Muscle of leg (tissue), 11 donors: ENCODE measurements around the gene PARP16. TPM values are rescaled to one million over a fixed set of nuclear protein-coding genes. Genes with fewer than 3 reads are reported as not detected.
"Not testable (repeated sequence)": the region's sequence is repeated elsewhere in the genome, so short reads cannot be mapped to it uniquely, and the experiment has no call there.

Experiments used
- DNase-seq: peaks from one replicate; pipeline ENCODE4 v3.0.0; 2013
- H3K27ac ChIP-seq: one replicate; pipeline ENCODE4 v1.5.1; 2013; ENCODE audit warnings: mild to moderate bottlenecking, low read length, control low read depth
- H3K27me3 ChIP-seq: one replicate; pipeline ENCODE4 v1.6.1; 2013; ENCODE audit warnings: low read length; ENCODE audit not compliant: control insufficient read depth, insufficient read depth
- H3K36me3 ChIP-seq: one replicate; pipeline ENCODE4 v1.6.1; 2013; ENCODE audit warnings: low read length; ENCODE audit not compliant: control insufficient read depth, insufficient read depth
- H3K4me1 ChIP-seq: one replicate; pipeline ENCODE4 v1.6.1; 2013; ENCODE audit warnings: low read length; ENCODE audit not compliant: control insufficient read depth, insufficient read depth
- H3K4me3 ChIP-seq: one replicate; pipeline ENCODE4 v1.5.1; 2013; ENCODE audit warnings: low read length, control low read depth
- H3K9me3 ChIP-seq: replicated peaks from 2 replicates; pipeline ENCODE4 v1.6.1; 2013; ENCODE audit warnings: low read depth, low read length; ENCODE audit not compliant: control insufficient read depth
- WGBS: methylation state at CpG from one replicate; pipeline ENCODE4 v1.1.5; 2013; ENCODE audit warnings: missing lambda C conversion rate; ENCODE audit not compliant: insufficient coverage; 5-methylcytosine and 5-hydroxymethylcytosine counted together
- polyA plus RNA-seq, 8 donors: library from polyadenylated mRNA; unstranded; fragments of 120-200 nt; gene quantifications; one replicate each; pipeline versions ENCODE4 v1.2.1 to v1.2.3, GENCODE V29; 2013; ENCODE audit warnings: inconsistent platforms in 1 of 8, low replicate concordance in 1 of 8; ENCODE audit not compliant: insufficient read length in 8 of 8, insufficient read depth in 1 of 8
- total RNA-seq: library from RNA; stranded (reverse); fragments of 120-200 nt; gene quantifications from one replicate; pipeline ENCODE4 v1.2.4, GENCODE V29; 2013

PARP16 gene
- total and polyA plus RNA-seq, 9 donors = 9.0 to 14.6 (median 11.0) TPM

- Histone ChIP-seq H3K4me3 (no peak overlapping the region), H3K27me3 (no peaks in the 10 kb centered on the region), H3K36me3 (peaks cover 7% of the 10 kb centered on the region), H3K9me3 (no peaks in the 10 kb centered on the region), H3K27ac (peak overlapping the region; percentile 86), H3K4me1 (peaks cover 39% of the 10 kb centered on the region)
- DNase-seq = peak; percentile 36
Observed at GRCh38 chr15:65244638-65245037, 42.0 kb downstream of the PARP16 start.

- not testable (repeated sequence) for H3K4me3 ChIP-seq, DNase-seq, H3K4me1 ChIP-seq, H3K9me3 ChIP-seq, H3K27me3 ChIP-seq, H3K36me3 ChIP-seq, H3K27ac ChIP-seq
- WGBS = 100% methylated on average over 2 of the region's 8 CpGs
Observed at GRCh38 chr15:65236443-65236842, 50.2 kb downstream of the PARP16 start.

GRCh38 chr15:65233696-65234095 lies 53.0 kb downstream of the PARP16 start:
- peaks cover 6% of the 10 kb centered on the region for H3K4me1 ChIP-seq
- H3K4me3 ChIP-seq = no peak overlapping the region
- peak; percentile 52 for DNase-seq
- no peak overlapping the region for H3K27ac ChIP-seq
- H3K27me3 ChIP-seq = no peaks in the 10 kb centered on the region
- no peaks in the 10 kb centered on the region for H3K36me3 ChIP-seq
- WGBS = no CpG with 5 or more reads among the region's 5 CpGs
- H3K9me3 ChIP-seq = no peaks in the 10 kb centered on the region

- Histone ChIP-seq H3K36me3 (no peaks in the 10 kb centered on the region), H3K27ac (no peak overlapping the region), H3K4me1 (peaks cover 6% of the 10 kb centered on the region), H3K9me3 (no peaks in the 10 kb centered on the region), H3K4me3 (no peak overlapping the region), H3K27me3 (no peaks in the 10 kb centered on the region)
- no peak for DNase-seq
- WGBS = no CpG with 5 or more reads among the region's 3 CpGs
Observed at GRCh38 chr15:65232520-65232919, 54.2 kb downstream of the PARP16 start.

DNA sequence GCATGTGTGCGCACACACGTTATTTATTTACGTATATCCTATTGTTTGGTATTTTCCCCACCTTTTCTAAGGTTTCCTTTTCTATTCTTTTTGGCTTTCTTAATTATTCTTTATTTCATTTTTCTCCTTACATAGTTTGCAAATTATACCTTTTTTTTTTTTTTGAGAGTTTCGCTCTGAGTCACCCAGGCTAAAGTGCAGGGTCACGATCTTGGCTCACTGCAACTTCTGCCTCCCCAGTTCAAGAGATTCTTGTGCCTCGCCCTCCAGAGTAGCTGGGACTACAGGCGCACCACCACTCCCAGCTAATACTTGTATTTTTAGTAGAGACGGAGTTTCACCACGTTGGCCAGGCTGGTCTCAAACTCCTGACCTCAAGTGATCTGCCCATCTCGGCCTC lies 55.4 kb downstream of the PARP16 start:
- Histone ChIP-seq H3K4me3 (no peak overlapping the region), H3K27me3 (no peaks in the 10 kb centered on the region), H3K9me3 (no peaks in the 10 kb centered on the region), H3K27ac (no peak overlapping the region), H3K4me1 (peaks cover under 1% of the 10 kb centered on the region), H3K36me3 (no peaks in the 10 kb centered on the region)
- WGBS = 100% methylated on average over 3 of the region's 10 CpGs
- no peak for DNase-seq

DNA sequence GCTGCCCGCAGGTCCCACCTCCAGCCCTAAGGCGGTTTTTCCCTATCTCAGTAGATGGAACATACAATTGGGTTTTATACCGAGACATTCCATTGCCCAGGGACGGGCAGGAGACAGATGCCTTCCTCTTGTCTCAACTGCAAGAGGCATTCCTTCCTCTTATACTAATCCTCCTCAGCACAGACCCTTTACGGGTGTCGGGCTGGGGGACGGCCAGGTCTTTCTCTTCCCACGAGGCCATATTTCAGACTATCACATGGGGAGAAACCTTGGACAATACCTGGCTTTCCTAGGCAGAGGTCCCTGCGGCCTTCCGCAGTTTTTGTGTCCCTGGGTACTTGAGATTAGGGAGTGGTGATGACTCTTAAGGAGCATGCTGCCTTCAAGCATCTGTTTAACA lies 59.8 kb downstream of the PARP16 start:
- H3K27me3 ChIP-seq, H3K4me3 ChIP-seq, H3K9me3 ChIP-seq, DNase-seq, H3K36me3 ChIP-seq, H3K27ac ChIP-seq, H3K4me1 ChIP-seq: not testable (repeated sequence)
- WGBS = no CpG with 5 or more reads among the region's 10 CpGs

- Histone ChIP-seq H3K4me3 (no peak overlapping the region), H3K4me1 (no peaks in the 10 kb centered on the region), H3K36me3 (no peaks in the 10 kb centered on the region), H3K27ac (no peak overlapping the region), H3K9me3 (no peaks in the 10 kb centered on the region), H3K27me3 (no peaks in the 10 kb centered on the region)
- no peak for DNase-seq
- no CpG with 5 or more reads among the region's 3 CpGs for WGBS
Observed at GRCh38 chr15:65226221-65226620, 60.5 kb downstream of the PARP16 start.

- Histone ChIP-seq H3K4me3 (no peak overlapping the region), H3K27ac (no peak overlapping the region), H3K27me3 (no peaks in the 10 kb centered on the region), H3K4me1 (no peaks in the 10 kb centered on the region), H3K9me3 (no peaks in the 10 kb centered on the region), H3K36me3 (no peaks in the 10 kb centered on the region)
- DNase-seq = no peak
- 86% methylated on average over 5 of the region's 6 CpGs for WGBS
Observed at GRCh38 chr15:65223996-65224395, 62.7 kb downstream of the PARP16 start.

DNA sequence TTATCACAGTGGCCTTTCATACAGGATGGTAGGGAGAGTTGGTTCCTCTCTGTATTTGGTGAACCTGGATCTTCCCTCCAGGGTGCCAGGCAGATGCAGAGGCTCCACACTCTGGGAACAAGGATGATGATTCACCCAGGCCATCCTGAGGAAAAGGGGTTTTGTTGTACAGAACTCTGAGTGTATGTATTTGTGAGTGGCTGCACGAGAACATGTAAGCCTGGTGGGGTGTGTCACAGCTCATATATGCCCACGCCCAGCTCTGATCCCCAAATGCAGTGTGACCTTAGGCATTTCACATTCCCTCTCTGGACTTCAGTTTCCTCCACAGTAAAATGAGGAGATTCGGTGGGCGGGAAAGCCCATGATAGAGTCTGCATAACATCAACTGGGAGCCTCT lies 63.8 kb downstream of the PARP16 start:
- Histone ChIP-seq H3K36me3 (no peaks in the 10 kb centered on the region), H3K9me3 (no peaks in the 10 kb centered on the region), H3K27ac (no peak overlapping the region), H3K4me1 (no peaks in the 10 kb centered on the region), H3K4me3 (no peak overlapping the region), H3K27me3 (no peaks in the 10 kb centered on the region)
- WGBS = 91% methylated on average over 3 of the region's 4 CpGs
- no peak for DNase-seq

- no peak for DNase-seq
- 100% methylated on average over 2 of the region's 2 CpGs for WGBS
- Histone ChIP-seq H3K4me3 (no peak overlapping the region), H3K36me3 (no peaks in the 10 kb centered on the region), H3K4me1 (no peaks in the 10 kb centered on the region), H3K9me3 (no peaks in the 10 kb centered on the region), H3K27me3 (no peaks in the 10 kb centered on the region), H3K27ac (no peak overlapping the region)
Observed at GRCh38 chr15:65221697-65222096, 65.0 kb downstream of the PARP16 start.

DNA sequence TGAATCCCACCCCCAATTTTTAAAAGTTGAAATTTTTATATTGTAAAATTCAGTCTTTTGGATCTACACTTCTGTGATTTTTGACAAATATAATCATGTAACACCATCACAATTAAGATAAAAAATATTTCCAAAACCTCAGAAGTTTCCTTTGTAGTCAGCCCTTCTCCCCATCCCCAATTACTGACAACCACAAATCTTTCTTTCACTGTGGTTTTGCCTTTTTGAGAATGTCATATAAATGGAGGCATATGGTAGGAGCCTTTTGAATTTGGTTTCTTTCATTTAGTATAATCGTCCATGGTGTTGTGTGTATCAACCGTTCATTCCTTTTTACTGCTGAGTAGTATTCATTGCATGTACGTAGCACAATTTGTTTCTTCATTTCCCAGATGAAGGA lies 67.5 kb downstream of the PARP16 start:
- Histone ChIP-seq H3K9me3 (no peaks in the 10 kb centered on the region), H3K4me3 (no peak overlapping the region), H3K36me3 (no peaks in the 10 kb centered on the region), H3K4me1 (peaks cover 3% of the 10 kb centered on the region), H3K27me3 (no peaks in the 10 kb centered on the region), H3K27ac (no peak overlapping the region)
- no peak for DNase-seq
- no CpG with 5 or more reads among the region's 3 CpGs for WGBS
